Panc1 (cell line): ENCODE measurements around the gene NPR2. TPM values are rescaled to one million over a fixed set of nuclear protein-coding genes. Genes with fewer than 3 reads are reported as not detected.

Source experiments
- ATAC-seq: fragments of 200-7000 bp; cut with Tn5 transposase; 2 replicates; pipeline ENCODE4 v1.9.1; 2020; ENCODE audit warnings: mild to moderate bottlenecking, moderate library complexity
- BruUV-seq: library from RNA; stranded (reverse); fragments of 400-500 nt; replicated peaks from 2 replicates; lab custom pipeline; 2021; lab: Mats Ljungman, UMichigan
- CTCF ChIA-PET: fragments of 300-600 bp; sonication (Branson Sonifier 250); formaldehyde crosslinking; loops from one replicate; lab custom pipeline; 2022; ENCODE audit warnings: antibody characterized with exemption; lab: Charles Lee
- POLR2A ChIA-PET: fragments of 300-600 bp; sonication (Branson Sonifier 250); formaldehyde crosslinking; loops from one replicate; lab custom pipeline; 2022; ENCODE audit warnings: antibody characterized with exemption; lab: Charles Lee
- DNase-seq: peaks from one replicate; pipeline ENCODE4 v3.0.0-alpha.2; 2010; ENCODE audit warnings: low read depth, low spot score
- H3K27ac ChIP-seq: 2 replicates; pipeline ENCODE4 v1.5.1; 2011; ENCODE audit warnings: mild to moderate bottlenecking, low read length, inconsistent platforms
- H3K27me3 ChIP-seq: fragments of 200-500 bp; sonication (Bioruptor generic); 2 replicates; pipeline ENCODE4 v1.6.0; 2014; ENCODE audit warnings: low read length, inconsistent platforms; ENCODE audit not compliant: control insufficient read depth, insufficient read depth
- H3K36me3 ChIP-seq: fragments of 200-500 bp; sonication (Bioruptor generic); 2 replicates; pipeline ENCODE4 v1.5.1; 2014; ENCODE audit warnings: inconsistent platforms, mild to moderate bottlenecking, low read length, moderate library complexity; ENCODE audit not compliant: control insufficient read depth, insufficient read depth
- H3K4me1 ChIP-seq: 2 replicates; pipeline ENCODE4 v1.5.1; 2011; ENCODE audit warnings: inconsistent platforms, mild to moderate bottlenecking, low read length, moderate library complexity; ENCODE audit not compliant: control insufficient read depth, insufficient read depth
- H3K4me3 ChIP-seq, 2 experiments: 2 replicates each; pipeline ENCODE4 v1.5.1; 2011 to 2012; ENCODE audit warnings: low read depth in 2 of 2, low read length in 2 of 2, mild to moderate bottlenecking in 2 of 2, inconsistent platforms in 1 of 2, moderate library complexity in 1 of 2
- H3K9me3 ChIP-seq: fragments of 200-500 bp; sonication (Bioruptor generic); 2 replicates; pipeline ENCODE4 v1.5.1; 2014; ENCODE audit warnings: low read depth, mild to moderate bottlenecking, inconsistent platforms, low read length, moderate library complexity; ENCODE audit not compliant: control insufficient read depth, insufficient read depth
- POLR2AphosphoS5 ChIP-seq: IDR thresholded peaks from 2 replicates; pipeline ENCODE4 v1.6.1; 2012; ENCODE audit warnings: mild to moderate bottlenecking, low read depth, low read length, moderate library complexity
- SIN3A ChIP-seq: IDR thresholded peaks from 2 replicates; pipeline ENCODE4 v1.6.1; 2012; ENCODE audit warnings: low read depth, mild to moderate bottlenecking, low read length, moderate library complexity, borderline replicate concordance; ENCODE audit not compliant: insufficient read depth
- TCF7L2 ChIP-seq: IDR thresholded peaks from 2 replicates; pipeline ENCODE4 v1.6.1; 2011; ENCODE audit warnings: mild to moderate bottlenecking, low read depth, low read length, inconsistent platforms
- in situ Hi-C: cut with HindIII; loops from 2 replicates; pipeline ENCODE4 v1.10.0; 2016; ENCODE audit warnings: low sequenced_read_pairs, low pct_unique_long_range_greater_than_20kb
- intact Hi-C: fragments of 100-400 bp; cut with micrococcal nuclease; formaldehyde crosslinking; loops from one replicate; pipeline ENCODE4 v1.10.0; 2022; ENCODE audit not compliant: unreplicated experiment
- total RNA-seq: library from RNA; stranded (reverse); gene quantifications from one replicate; pipeline ENCODE4 v1.2.1, GENCODE V29; 2021; ENCODE audit not compliant: unreplicated experiment
- TF ChIP-seq, protein P1 (sequence below), 2 experiments: IDR thresholded peaks; 2 replicates each; pipeline ENCODE4 v1.6.1; 2011 to 2012; ENCODE audit warnings: low read depth in 2 of 2, control low read depth in 1 of 2, low read length in 1 of 2, mild to moderate bottlenecking in 1 of 2, moderate library complexity in 1 of 2; ENCODE audit not compliant: insufficient read depth in 1 of 2
- TF ChIP-seq, protein P2 (sequence below): fragments of 450-650 bp; IDR thresholded peaks from 2 replicates; pipeline ENCODE4 v1.5.1; 2017; ENCODE audit warnings: mild to moderate bottlenecking

The NPR2 gene
- total RNA-seq, 1 experiment from 2014 or later, result 12.2 TPM

DNA sequence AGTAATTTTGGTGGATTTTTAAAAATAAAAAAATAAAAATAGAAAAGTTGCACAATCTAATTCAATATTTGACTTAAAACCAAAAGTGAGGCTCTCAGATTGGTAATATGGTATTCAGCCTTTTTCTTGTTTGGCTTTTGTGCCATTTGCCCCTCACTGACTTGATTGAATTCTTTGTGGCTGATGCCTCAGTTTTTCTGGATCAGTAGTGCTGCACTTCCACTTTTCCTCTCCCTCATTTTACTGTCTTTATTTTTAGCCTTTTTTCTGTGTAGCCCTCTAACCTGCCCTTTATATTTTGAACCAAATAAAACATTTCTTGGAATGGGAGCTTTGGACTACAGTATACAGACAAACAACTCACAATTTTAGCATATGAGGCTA lies 33.5 kb upstream of the NPR2 start:
- BruUV-seq, result no TSS peak
- Histone ChIP-seq H3K9me3 (no peaks in the 10 kb centered on the region), H3K27me3 (no peaks in the 10 kb centered on the region), H3K4me1 (peaks cover 22% of the 10 kb centered on the region), H3K36me3 (no peaks in the 10 kb centered on the region), H3K27ac (peak overlapping the region; percentile 88), H3K4me3 (peak overlapping the region; percentile 75 to 92)
- CTCF ChIA-PET, result interaction anchor here (0.5 kb wide), 1 partner anchor 10 kb away, joined by 3 read pairs; no protein-coding TSS in a partner anchor
- ATAC-seq (no peak), DNase-seq (no peak)
- TF ChIP-seq, protein P1, sequence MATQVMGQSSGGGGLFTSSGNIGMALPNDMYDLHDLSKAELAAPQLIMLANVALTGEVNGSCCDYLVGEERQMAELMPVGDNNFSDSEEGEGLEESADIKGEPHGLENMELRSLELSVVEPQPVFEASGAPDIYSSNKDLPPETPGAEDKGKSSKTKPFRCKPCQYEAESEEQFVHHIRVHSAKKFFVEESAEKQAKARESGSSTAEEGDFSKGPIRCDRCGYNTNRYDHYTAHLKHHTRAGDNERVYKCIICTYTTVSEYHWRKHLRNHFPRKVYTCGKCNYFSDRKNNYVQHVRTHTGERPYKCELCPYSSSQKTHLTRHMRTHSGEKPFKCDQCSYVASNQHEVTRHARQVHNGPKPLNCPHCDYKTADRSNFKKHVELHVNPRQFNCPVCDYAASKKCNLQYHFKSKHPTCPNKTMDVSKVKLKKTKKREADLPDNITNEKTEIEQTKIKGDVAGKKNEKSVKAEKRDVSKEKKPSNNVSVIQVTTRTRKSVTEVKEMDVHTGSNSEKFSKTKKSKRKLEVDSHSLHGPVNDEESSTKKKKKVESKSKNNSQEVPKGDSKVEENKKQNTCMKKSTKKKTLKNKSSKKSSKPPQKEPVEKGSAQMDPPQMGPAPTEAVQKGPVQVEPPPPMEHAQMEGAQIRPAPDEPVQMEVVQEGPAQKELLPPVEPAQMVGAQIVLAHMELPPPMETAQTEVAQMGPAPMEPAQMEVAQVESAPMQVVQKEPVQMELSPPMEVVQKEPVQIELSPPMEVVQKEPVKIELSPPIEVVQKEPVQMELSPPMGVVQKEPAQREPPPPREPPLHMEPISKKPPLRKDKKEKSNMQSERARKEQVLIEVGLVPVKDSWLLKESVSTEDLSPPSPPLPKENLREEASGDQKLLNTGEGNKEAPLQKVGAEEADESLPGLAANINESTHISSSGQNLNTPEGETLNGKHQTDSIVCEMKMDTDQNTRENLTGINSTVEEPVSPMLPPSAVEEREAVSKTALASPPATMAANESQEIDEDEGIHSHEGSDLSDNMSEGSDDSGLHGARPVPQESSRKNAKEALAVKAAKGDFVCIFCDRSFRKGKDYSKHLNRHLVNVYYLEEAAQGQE (IDR thresholded peaks at IDR 0.05; ENCODE audit: insufficient read depth in 1 of 2, low read depth in 2 of 2, low read length in 1 of 2), result no peak
- TF ChIP-seq TCF7L2 (no peak), POLR2AphosphoS5 (no peak), SIN3A (no peak)
- TF ChIP-seq, protein P2, sequence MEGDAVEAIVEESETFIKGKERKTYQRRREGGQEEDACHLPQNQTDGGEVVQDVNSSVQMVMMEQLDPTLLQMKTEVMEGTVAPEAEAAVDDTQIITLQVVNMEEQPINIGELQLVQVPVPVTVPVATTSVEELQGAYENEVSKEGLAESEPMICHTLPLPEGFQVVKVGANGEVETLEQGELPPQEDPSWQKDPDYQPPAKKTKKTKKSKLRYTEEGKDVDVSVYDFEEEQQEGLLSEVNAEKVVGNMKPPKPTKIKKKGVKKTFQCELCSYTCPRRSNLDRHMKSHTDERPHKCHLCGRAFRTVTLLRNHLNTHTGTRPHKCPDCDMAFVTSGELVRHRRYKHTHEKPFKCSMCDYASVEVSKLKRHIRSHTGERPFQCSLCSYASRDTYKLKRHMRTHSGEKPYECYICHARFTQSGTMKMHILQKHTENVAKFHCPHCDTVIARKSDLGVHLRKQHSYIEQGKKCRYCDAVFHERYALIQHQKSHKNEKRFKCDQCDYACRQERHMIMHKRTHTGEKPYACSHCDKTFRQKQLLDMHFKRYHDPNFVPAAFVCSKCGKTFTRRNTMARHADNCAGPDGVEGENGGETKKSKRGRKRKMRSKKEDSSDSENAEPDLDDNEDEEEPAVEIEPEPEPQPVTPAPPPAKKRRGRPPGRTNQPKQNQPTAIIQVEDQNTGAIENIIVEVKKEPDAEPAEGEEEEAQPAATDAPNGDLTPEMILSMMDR, result no peak
- intact Hi-C loops (no loop called here), in situ Hi-C loops (no loop called here)
- POLR2A ChIA-PET, result no interaction called here

- TF ChIP-seq, protein P2, result no peak
- no peak for TF ChIP-seq POLR2AphosphoS5
- TF ChIP-seq TCF7L2, result no peak
- TF ChIP-seq, protein P1 (IDR thresholded peaks at IDR 0.05; ENCODE audit: insufficient read depth in 1 of 2, low read depth in 2 of 2, low read length in 1 of 2), result no peak
- TF ChIP-seq SIN3A, result no peak
- ChIA-PET CTCF (no interaction called here), POLR2A (no interaction called here)
- peak overlapping the region; percentile 88 for H3K27ac ChIP-seq
- no peaks in the 10 kb centered on the region for H3K36me3 ChIP-seq
- peaks cover 22% of the 10 kb centered on the region for H3K4me1 ChIP-seq
- intact Hi-C loops (no loop called here), in situ Hi-C loops (no loop called here)
- no peaks in the 10 kb centered on the region for H3K27me3 ChIP-seq
- H3K4me3 ChIP-seq, result peak overlapping the region in 1 of 2 experiments; percentile 12; a peak in 1 of 4 replicates
- no peak for ATAC-seq
- no peaks in the 10 kb centered on the region for H3K9me3 ChIP-seq
- no peak for DNase-seq
- TSS peak; percentile 48 for BruUV-seq
Measured at GRCh38 chr9:35758475-35759050, 32.8 kb upstream of the NPR2 start.
